ENCODE data around the gene RPSA.
"Not testable (repeated sequence)": the region's sequence is repeated elsewhere in the genome, so short reads cannot be mapped to it uniquely, and the experiment has no call there.

RPSA gene

DNA sequence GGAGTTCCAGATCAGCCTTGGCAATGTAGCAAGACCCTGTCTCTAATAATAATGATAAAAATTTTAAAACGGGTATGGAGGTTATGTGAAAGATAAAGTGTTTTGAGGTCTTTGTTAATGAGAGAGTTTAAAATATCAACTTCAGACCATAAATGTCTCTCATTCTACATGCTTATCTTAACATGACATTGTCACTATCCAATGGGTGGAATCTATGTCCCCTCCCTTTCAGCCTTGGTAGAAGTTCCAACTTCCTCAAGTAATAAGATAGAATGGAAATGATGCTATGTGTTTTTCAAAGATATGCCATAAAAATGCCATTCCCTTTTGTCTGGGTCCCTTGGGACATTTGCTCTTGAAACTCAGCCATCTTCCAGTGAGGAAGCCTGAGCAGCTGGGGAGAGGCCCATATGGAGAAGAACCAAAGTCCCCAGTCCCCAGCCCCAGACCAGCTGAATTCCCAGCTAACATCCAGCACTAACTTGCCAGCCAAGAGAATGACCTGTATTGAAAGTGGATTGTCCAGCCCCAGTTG, 17.0 kb downstream of the RPSA start:
- no peak for DNase-seq

DNA sequence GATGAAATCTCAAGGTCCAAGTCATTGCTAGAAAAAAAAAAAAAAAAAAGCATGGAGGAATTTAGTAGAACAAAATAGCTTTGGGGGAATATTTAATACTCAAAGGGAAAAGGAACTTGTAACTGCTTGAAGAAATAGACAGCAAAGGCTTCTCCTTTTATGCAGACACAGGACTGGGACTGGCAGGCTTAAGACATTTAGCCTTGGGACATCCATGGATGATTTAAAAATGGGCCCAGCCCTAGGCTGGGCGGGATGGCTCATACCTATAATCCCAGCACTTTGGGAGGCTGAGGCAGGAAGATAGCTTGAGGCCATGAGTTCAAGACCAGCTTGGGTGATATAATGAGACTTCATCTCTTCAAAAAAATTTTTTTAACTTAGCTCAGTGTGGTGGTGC, 19.8 kb downstream of the RPSA start:
- DNase-seq, result no peak

DNA sequence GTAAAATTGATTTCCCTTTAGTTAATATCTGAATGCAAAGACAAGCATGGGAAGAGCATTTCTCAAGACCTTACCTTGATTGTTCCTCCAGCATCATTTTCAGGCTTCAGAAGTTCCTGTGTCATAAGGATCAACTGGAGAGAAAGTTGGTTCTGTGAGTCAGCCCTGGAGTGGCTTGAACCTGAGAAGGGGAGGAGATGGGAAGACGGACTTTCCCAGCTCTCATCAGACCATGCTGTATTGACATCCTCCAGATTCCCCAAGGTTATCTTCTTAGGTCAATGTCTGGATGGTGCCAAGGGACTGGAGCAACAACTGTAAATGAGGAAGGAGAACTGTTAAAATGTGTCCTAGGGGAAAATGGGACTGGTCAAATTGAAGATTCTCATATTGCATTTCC, 21.0 kb downstream of the RPSA start:
- DNase-seq, result no peak

DNA sequence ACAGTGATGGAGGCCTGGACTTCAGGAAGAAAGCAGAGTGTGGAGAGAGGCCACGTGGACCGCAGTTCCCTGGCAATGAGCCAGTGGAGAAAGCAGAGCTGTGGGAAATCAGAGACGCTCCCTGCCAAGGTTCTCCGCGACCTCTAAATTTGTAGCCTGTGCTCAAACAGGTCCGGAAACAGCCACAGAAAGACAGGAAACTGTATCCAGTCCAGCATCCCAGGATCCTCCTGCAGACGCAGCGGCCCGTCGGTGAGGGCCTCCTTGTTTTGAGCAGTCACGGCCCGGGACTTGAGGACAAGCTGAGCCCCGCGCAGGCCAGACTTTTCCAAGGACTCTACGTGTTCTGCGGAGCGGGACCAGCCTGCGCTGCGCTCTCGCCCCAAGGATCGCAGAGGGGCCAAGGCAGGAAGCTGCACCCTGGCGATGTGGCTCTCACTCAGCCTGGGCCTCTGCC, 22.3 kb downstream of the RPSA start:
- no peak for DNase-seq

DNA sequence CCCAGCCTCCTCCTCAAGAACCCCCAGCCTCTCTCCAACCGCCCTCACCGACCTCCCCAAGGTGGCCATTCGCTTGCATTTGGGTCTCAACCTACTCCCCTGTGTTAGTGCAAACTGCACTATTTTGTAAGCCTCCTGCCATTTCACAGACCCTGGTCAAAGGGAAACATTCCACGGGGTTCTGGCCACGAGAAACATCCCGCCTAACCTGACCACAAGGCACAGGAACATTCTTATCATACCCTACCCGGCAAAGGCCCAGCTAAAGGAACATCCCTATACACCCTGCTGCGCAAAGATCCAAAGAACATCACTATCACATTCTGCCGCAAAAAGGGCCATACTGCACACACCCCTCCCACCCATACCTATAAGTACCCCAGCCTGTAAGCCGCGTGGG, 22.9 kb downstream of the RPSA start:
- no peak for DNase-seq

DNA sequence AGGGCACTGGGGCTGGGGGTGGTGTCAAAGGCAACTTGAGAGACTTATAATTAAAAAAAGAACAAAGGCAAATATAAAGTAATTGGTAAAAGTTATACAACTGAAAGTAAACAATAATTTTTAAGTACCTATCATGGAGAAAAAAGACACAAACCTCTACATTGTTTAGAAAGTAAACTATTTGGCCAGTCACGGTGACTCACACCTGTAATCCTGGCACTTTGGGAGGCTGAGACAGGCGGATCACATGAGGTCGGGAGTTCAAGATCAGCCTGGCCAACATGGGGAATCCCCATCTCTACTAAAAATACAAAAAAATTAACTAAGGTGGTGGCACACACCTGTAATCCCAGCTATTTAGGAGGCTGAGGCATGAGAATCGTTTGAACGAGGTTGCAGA, 25.8 kb downstream of the RPSA start:
- no peak for DNase-seq

DNA sequence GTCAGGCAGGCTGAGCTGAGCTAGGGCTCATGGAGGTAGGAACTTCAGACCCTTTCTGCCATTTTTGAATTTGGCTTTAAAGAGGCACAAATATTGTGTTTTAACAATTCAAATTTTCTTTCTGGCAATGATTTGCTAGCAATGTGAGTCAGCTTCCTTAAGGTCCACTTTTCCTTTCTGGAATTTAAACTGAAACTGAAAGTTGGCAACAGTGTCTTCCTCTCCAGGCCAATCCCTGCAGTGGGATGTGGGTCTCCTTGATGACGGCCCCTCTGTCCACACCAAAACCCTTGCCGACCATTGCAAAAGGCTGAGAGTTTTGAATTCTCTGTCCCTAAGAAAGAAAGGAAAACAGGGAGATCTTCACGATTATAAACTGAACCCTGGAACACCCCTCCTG, 27.1 kb downstream of the RPSA start:
- DNase-seq, result no peak

DNA sequence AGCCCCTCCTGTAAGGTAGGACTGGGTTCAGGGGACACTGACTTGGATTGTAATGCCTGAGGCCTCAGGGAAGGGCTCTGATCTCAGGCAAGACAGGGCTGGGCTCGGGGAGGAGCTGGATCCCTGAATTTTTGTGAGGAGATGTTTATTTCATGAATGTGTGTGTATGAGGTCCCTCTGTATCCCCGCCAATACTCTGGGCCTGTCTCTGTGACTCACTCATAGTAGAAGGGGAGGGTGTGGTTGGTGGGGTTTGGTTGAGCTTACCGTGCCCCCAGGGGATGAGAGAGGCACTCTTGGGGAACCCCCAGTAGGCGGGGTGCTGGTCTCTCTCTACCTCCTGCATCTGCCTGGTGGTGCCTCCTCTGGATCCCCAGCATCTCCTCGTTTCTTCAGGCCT, 28.1 kb downstream of the RPSA start:
- DNase-seq, result no peak

DNA sequence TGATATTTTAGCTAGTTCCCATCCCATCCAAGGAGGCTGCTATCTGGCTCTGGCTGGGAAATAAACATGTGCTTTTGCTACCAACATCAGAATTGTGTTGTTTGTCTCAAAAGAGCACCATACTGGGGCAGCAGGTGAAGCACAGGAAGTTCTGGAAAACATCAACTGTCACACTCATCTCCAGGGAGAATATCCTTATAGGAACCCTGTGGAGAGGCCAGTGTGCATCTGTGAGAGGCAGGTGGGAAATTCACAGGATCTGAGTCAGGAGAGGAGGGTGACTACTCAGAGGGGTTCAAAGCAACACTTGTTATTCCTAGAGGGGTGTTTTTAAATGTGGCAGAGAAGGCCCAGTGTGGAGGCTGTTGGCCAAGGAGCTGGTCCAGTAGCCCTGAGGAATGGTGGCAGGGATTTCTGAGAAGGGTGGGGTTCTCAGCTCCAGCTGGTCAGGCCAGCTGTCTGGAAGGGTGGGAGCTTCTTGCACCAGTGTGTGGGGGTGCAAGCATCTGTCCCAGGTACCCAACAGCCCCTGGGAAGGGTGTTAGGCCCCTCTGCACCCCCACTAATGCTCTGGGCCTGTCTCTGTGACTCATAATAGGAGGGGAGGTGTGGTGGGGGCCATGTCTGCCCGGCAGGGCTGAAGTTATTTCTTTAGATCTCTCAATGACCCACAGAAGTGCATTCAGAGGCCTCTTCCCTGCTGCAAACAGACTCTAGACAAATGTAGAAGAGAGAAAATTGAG, 28.7 kb downstream of the RPSA start:
- DNase-seq, result no peak

DNA sequence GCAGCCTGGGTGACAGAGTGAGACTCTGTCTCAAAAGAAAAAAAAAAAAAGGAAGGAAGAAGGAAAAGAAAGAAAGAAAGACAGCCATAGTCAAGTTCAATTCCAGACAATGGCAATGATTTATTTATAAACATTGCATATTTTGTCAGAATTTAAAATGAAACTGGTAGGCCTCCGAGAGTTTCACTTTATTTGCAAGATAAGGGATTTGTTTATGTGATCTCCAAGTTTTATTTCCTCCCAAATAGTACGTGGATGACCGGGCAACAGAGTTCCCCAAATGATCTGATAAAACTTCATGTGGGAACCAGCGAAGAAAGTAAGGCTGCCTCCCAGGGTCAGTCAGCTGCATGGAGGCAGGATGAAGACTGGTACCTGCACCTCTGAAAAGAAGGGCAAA, 32.4 kb downstream of the RPSA start:
- DNase-seq, result no peak

DNA sequence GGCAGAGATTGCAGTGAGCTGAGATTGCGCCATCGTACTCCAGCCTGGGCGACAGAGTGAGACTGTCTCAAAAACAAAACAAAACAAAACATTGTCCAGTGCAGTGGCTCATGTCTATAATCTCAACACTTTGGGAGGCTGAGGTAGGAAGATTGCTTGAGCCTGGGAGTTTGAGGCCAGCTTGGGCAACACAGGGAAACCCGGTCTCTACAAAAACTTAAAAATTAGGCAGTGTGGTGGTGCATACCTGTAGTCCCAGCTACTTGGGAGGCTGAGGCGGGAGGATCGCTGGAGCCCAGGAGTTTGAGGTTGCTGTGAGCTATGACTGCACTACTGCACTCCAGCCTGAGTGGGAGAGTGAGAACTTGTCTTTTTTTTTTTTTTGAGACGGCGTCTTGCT, 33.8 kb downstream of the RPSA start:
- DNase-seq, result no peak

DNA sequence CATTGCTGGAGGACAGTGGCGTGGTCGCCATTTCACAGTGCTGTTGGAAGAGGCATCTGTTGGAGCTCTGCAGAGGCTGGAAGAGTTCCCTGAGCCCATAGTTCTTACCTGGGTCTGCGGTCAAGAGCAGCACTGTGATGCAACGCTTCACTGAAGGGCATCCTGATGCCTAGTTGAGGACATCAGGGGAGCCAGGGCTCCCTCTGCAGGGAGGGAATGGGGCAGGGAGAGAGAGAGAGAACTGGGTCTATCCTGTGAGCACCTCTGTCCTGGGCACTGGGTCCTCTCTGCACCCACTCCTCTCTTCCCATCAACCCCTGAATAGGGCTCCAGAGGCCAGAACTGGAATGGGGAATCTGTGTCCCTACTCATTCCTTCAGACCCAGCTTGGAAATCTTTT, 37.0 kb downstream of the RPSA start:
- no peak for DNase-seq

DNA sequence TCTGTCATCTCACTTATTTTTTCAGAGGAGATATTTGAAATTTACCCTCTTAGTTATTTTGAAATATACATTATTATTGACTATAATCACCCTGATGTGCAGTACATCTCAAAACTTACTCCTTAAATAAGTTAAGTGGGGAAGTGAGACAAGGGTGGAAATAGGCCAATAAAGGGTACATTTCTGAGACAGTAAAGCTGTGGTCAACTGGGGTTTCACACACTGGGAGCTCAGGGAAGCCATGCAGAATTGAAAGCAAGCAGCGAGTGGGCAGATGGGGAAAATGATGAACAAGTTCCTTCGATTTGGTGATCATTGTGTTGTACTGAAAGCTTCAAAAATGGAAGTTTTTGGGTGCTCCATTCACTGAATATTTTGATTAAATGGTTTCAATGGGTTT, 39.4 kb downstream of the RPSA start:
- peak; percentile 50 for DNase-seq

DNA sequence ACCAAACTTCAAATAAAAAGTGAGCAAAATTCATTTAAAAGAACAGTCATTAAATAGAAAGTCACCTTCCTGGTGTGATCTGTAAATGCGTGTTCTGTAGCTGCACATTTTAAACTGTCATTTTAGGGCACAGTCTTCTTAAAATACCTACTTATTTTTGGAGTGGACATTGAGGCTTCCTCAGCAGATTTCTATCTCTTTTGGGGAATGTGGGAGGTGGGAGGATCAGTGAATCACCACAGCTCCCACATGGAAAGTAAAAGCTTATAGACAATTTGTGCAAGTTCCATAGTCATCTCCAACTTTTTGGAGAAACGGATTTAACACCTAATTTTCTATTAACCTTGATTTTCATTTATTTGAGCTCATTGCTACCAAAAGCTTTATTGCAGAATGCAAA, 39.9 kb downstream of the RPSA start:
- DNase-seq, result peak; percentile 2

DNA sequence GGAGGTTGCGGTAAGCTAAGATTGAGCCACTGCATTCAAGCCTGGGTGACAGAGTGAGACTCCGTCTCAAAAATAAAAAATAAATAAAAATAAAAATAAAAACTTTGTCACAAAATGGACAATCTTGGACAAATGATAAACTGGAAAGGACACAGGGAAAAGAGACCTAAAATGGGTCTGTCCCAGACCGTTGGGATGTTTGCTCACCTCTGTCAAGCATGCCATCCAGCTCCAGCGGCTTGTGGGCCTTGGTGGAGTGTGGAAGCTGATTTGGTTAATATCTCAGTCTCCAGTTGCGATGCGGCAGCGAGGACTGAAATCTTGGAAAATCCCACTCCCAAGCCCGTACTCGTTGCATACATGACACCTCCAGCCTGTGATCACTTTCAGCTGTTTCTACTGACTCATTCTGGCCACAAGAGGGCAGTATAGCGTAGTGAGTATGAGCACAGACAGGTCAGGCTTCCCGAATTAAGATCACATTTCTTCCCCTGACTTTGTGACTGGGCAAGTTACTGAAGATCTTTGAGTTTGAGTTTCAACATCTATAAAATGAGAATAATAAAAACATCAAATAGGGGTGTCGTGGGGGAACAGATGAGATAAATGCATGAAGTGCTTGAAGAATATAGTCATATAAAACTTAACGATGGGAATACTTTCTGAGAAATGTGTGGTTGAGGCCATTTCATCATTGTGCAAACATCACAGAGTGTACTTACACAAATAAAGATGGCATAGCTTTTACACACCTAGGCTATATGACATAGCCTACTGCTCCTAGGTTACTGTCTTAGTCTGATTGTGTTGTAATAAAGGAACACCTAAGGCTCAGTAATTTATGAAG, 41.3 kb downstream of the RPSA start:
- peak; percentile 89 for DNase-seq

DNA sequence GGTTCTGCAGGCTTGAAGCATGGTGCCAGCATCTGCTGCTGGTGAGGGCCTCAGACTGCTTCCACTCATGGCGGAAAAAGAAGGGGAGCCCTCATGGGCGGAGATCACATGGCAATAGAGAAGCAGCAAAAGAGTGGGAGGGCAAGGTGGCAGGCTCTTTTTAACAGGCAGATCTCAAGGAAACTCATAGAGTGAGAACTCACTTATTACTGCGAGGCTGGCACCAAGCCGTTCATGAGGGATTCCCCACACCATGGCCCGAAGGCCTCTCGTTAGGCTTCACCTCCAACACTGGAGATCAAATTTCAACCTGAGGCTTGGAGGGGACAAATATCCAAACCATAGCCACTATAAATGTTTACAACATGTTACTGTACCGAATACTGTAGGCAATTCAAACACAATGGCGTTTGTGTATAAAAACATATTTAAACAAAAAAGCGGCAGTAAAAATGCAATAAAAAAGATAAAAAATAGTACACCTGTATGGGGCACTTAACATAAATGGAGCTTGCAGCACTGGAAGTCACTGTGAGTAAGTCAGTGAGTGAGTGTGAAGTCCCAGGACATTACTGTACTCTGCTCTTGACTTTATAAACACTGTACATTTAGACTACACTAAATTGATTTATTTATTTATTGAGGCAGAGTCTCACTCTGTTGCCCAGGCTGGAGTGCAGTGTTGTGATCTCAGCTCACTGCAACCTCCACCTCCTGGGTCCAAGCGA, 42.1 kb downstream of the RPSA start:
- DNase-seq, result no peak

DNA sequence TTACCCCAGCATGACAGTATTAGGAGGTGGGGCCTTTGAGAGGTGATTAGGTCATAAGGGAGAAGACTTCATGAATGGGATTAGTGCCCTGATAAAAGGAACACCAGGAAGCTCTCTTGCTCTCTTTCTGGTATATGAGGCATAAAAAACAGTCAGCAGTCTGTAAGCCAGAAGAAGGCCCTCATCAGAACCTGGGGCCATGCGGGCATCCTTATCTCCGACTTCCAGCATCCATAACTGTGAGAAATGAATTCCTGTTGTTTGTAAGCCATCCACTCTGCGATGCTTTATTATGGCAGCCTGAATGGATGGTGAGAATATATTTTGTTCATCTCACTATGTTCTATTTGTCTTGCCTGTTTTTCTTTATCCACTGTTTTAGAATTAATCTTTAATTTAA, 43.3 kb downstream of the RPSA start:
- no peak for DNase-seq

DNA sequence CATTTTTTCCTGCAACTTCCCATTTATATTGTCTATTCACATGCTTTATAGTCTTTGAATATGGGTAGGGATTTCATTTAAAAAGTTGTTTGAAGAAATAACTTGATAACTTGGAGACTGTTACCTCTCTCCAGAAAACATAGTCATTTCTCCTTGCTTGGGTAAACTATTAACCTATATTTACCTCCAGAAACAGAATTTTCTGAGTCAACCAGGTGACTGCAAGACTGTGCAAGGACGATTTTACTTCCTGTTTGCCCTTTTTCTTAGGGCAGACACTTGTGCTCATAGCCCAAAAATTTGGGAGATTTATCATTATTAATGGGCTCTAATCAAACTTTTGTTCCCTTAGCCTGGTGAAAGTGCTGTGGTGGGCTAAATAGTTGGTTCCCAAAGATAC, 46.6 kb downstream of the RPSA start:
- no peak for DNase-seq

DNA sequence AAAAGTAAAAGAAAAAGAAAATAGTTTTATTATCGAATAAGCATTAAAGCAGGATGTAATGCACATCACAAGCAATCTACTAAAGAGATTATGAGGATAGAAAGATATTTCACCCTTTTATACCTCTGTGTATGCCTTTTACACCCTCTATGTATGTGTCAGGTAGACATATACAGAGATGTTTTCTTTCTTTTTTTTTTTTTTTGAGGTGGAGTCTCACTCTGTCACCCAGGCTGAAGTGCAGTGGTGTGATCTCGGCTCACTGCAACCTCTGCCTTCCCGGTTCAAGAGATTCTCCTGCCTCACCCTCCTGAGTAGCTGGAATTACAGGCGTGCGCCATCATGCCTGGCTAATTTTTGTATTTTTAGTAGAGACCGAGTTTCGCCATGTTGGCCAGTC, 47.4 kb downstream of the RPSA start:
- DNase-seq, result not testable (repeated sequence)

DNA sequence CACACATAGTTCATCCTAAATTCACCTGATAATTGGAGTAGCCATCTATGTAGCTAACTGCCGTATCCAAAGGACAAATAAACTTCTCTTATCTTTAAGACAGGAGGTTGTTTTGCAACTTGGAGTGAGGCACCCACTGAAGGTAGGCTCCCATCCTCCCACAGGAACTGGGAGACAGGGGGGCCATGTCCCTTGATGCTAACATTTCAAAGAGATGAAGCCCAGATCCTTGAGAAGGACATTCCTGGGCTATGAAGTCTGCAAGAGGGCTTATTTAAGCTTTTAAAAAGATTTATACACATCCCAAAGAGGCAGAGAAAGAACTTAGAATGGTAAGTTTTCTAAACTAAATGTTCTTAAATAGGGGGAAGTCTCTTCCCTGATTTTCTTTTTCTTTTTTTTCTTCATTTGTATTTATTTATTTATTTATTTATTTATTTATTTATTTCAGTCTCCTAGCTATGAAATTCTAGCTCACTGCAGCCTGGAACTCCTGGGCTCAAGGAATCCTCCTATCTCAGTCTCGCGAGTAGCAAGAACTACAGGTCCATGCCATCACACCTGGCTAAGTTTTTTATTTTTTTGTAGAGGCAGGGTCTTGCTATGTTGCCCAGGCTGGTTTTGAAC, 48.2 kb downstream of the RPSA start:
- no peak for DNase-seq

DNA sequence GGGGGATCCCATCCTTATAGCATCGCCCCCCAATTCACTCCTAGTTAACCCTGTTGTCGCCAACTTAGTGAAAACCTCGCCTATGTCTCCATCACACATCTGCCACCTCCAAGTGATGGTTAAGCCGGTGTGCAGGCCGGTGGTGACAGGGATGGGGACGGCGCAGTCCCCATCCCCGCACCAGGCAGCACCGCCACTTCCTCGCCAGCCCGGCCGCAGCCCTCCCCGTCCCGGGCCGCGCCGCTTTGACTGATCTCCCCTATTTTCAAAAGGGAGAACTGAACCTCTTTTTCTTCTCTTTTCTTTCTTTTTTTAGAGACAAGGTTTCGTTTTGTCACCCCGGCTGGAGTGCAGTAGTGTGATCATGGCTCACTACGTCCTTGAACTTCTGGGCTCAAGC, 49.6 kb downstream of the RPSA start:
- DNase-seq, result no peak

DNA sequence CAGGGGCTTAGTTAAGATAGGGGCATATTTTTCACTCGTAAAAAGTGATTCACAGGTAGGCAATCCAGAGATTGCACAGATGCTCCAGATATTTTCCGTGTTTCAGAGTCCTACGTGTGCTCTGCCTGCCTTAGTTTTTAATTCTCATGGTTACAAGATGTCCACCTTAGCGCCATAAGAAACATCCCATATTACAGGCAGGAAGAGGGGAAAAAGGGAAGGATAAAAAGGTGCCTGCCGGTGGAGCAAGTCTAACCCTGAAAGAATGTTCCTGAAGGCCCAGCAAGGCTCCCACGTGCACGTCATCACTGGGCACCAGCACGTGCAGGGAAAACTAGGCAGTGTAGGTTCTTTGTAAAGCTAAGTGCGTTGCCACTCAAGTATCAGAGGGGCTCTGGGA, 50.8 kb downstream of the RPSA start:
- DNase-seq, result no peak

DNA sequence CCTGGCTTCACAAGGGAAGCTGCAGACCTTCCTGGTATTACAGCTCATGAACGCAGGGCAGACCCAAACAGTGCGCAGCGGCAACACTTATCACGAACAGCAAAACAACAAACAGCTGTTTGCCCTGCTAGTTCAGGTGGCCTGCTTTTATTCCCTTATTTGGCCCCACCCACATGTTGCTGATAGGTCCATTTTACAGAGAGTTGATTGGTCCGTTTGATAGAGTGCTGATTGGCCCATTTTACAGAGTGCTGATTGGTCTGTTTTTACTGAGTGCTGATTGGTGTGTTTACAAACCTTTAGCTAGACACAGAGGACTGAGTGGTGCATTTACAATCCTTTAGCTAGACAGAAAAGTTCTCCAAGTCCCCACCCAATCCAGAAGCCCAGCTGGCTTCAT, 52.1 kb downstream of the RPSA start:
- not testable (repeated sequence) for DNase-seq

Measured in suppressor macrophage treated with lipopolysaccharide for 4 hours (primary cell).